CD4-positive, alpha-beta T cell treated with Interleukin-6 for 4 hours (primary cell): Measurements from ENCODE around the gene ZNF548.

Experiments
- DNase-seq: peaks from one replicate; pipeline ENCODE4 v3.0.0-alpha.2; 2020; ENCODE audit warnings: mixed read lengths

Gene ZNF548

GRCh38 chr19:57403737-57404563 lies 14.3 kb downstream of the ZNF548 start:
- no peak for DNase-seq

- DNase-seq, result peak; percentile 72
Measured at GRCh38 chr19:57406516-57407123, 17.0 kb downstream of the ZNF548 start.

- peak; percentile 93 for DNase-seq
Measured at GRCh38 chr19:57410877-57411671, 21.4 kb downstream of the ZNF548 start, which contains the start of gene ZNF17. ZNF17 (plus strand) TSS chr19:57411161; CDS start chr19:57413616, 2,455 bp downstream.

GRCh38 chr19:57419439-57419838 lies 29.8 kb downstream of the ZNF548 start:
- no peak for DNase-seq

- no peak for DNase-seq
Measured at GRCh38 chr19:57421037-57421436, 31.4 kb downstream of the ZNF548 start.

- no peak for DNase-seq
Measured at GRCh38 chr19:57434386-57435061, 44.9 kb downstream of the ZNF548 start.

- DNase-seq, result peak; percentile 98
Measured at GRCh38 chr19:57435062-57435978, 45.7 kb downstream of the ZNF548 start, which contains the start of gene ZNF749. ZNF749 (plus strand) TSS chr19:57435325; CDS start chr19:57435579, 254 bp downstream.

- no peak for DNase-seq
Measured at GRCh38 chr19:57436417-57436816, 46.8 kb downstream of the ZNF548 start.

GRCh38 chr19:57437931-57438330 lies 48.3 kb downstream of the ZNF548 start:
- no peak for DNase-seq

GRCh38 chr19:57438925-57439324 lies 49.3 kb downstream of the ZNF548 start:
- DNase-seq, result no peak

- no peak for DNase-seq
Measured at GRCh38 chr19:57441979-57442752, 52.5 kb downstream of the ZNF548 start.

GRCh38 chr19:57443121-57443696 lies 53.6 kb downstream of the ZNF548 start:
- no peak for DNase-seq

GRCh38 chr19:57452307-57452706 lies 62.7 kb downstream of the ZNF548 start:
- DNase-seq, result no peak
